Suprapubic skin (tissue), 4 donors: ENCODE measurements around the gene TMEM258. TPM values are rescaled to one million over a fixed set of nuclear protein-coding genes. Genes with fewer than 3 reads are reported as not detected.
A peak's percentile ranks its signal among the peaks of the same experiment; 100 is the strongest.

Experiments used
- DNase-seq, 2 donors: peaks; one replicate each; pipeline ENCODE4 v3.0.0-alpha.2; 2019; ENCODE audit warnings: low spot score in 2 of 2
- H3K27ac ChIP-seq: fragments of 200-600 bp; sonication (generic); one replicate; pipeline ENCODE4 v1.5.1; 2019
- H3K27me3 ChIP-seq: fragments of 200-600 bp; sonication (generic); one replicate; pipeline ENCODE4 v1.5.1; 2019
- H3K36me3 ChIP-seq: fragments of 200-600 bp; sonication (generic); one replicate; pipeline ENCODE4 v1.5.1; 2019
- H3K4me1 ChIP-seq: fragments of 200-600 bp; sonication (generic); one replicate; pipeline ENCODE4 v1.5.1; 2019
- H3K4me3 ChIP-seq: fragments of 200-600 bp; sonication (generic); one replicate; pipeline ENCODE4 v1.5.1; 2019; ENCODE audit warnings: mild to moderate bottlenecking
- H3K9me3 ChIP-seq: fragments of 200-600 bp; sonication (generic); one replicate; pipeline ENCODE4 v1.5.1; 2019
- EP300 ChIP-seq: sonication (generic); formaldehyde crosslinking; IDR thresholded peaks from one replicate; pipeline ENCODE4 v1.6.1; 2017; ENCODE audit warnings: antibody characterized with exemption
- POLR2A ChIP-seq, 2 donors: fragments of 450-650 bp; IDR thresholded peaks; one replicate each; pipeline ENCODE4 v1.6.1; 2017; ENCODE audit warnings: antibody characterized with exemption in 2 of 2, mild to moderate bottlenecking in 2 of 2, moderate library complexity in 2 of 2
- POLR2AphosphoS5 ChIP-seq, 3 donors: sonication (generic); formaldehyde crosslinking; IDR thresholded peaks; one replicate each; pipeline ENCODE4 v1.6.1; 2017; ENCODE audit warnings: antibody characterized with exemption in 3 of 3
- WGBS: methylation state at CpG from one replicate; pipeline ENCODE4 v1.1.5; 2018; 5-methylcytosine and 5-hydroxymethylcytosine counted together
- total RNA-seq, 4 donors: library from RNA; depleted of rRNA; stranded (reverse); fragments of >200 nt; gene quantifications; one replicate each; pipeline ENCODE4 v1.1.0, GENCODE V29; 2016
- TF ChIP-seq, protein P1 (sequence below), 2 donors: fragments of 200-600 bp in 1 of 2; fragments of 450-650 bp in 1 of 2; sonication (generic) in 1 of 2; IDR thresholded peaks; one replicate each; pipeline ENCODE4 v1.5.1; 2016 to 2019; ENCODE audit warnings: antibody characterized with exemption in 2 of 2, mild to moderate bottlenecking in 1 of 2, moderate library complexity in 1 of 2

Gene TMEM258
- total RNA-seq, 4 donors from 2014 or later: 29.7 to 44.8 (median 35.9) TPM

DNA sequence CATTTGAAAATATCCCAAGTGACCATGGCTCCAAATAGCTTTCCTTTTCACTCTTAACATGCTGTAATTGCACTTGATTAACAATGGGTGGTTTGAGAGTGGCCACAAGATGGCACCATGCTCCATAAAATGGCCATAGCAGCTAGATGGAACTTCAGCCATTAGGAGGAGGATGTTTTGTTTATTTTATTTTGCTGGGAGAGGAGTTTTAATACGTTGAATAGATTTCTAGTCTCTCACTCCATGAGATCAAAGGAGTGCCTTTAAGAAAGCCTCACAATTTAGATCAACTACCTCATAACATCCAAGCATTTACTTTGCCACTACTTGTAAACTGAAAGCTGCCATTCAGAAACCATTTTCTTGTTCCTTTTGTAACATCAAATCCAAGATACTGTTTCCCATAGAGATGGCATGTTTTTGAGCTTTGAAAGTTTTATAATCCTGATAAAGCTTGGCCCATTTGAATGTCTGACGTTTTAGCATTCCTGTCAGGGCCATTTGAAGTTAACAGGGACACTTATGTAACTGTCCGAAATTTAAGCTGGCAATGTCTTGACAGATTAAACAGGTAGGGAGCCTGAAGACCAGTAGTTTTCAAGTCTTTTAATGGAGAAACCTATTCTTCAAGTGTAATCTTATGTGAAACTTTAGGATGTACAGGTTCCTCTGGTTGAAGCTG is 5.0 kb upstream of the TMEM258 start:
- Histone ChIP-seq H3K4me3 (no peak overlapping the region), H3K4me1 (peaks cover 18% of the 10 kb centered on the region), H3K27me3 (no peaks in the 10 kb centered on the region), H3K36me3 (peaks cover 13% of the 10 kb centered on the region), H3K27ac (no peak overlapping the region), H3K9me3 (no peaks in the 10 kb centered on the region)
- no peak for DNase-seq
- WGBS: 42% methylated on average over 3 of the region's 3 CpGs
- TF ChIP-seq, protein P1, sequence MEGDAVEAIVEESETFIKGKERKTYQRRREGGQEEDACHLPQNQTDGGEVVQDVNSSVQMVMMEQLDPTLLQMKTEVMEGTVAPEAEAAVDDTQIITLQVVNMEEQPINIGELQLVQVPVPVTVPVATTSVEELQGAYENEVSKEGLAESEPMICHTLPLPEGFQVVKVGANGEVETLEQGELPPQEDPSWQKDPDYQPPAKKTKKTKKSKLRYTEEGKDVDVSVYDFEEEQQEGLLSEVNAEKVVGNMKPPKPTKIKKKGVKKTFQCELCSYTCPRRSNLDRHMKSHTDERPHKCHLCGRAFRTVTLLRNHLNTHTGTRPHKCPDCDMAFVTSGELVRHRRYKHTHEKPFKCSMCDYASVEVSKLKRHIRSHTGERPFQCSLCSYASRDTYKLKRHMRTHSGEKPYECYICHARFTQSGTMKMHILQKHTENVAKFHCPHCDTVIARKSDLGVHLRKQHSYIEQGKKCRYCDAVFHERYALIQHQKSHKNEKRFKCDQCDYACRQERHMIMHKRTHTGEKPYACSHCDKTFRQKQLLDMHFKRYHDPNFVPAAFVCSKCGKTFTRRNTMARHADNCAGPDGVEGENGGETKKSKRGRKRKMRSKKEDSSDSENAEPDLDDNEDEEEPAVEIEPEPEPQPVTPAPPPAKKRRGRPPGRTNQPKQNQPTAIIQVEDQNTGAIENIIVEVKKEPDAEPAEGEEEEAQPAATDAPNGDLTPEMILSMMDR (IDR thresholded peaks at IDR 0.05): peak; percentile 65 to 81
- TF ChIP-seq EP300 (no peak), POLR2AphosphoS5 (IDR thresholded peaks at IDR 0.05) (no peak), POLR2A (IDR thresholded peaks at IDR 0.05) (no peak)

DNA sequence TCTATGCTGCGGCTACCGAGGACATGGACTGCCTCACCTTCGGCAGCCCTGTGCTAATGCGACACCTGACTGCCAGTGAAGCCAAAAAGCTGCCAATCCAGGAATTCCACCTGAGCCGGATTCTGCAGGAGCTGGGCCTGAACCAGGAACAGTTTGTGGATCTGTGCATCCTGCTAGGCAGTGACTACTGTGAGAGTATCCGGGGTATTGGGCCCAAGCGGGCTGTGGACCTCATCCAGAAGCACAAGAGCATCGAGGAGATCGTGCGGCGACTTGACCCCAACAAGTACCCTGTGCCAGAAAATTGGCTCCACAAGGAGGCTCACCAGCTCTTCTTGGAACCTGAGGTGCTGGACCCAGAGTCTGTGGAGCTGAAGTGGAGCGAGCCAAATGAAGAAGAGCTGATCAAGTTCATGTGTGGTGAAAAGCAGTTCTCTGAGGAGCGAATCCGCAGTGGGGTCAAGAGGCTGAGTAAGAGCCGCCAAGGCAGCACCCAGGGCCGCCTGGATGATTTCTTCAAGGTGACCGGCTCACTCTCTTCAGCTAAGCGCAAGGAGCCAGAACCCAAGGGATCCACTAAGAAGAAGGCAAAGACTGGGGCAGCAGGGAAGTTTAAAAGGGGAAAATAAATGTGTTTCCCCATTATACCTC is 3.6 kb upstream of the TMEM258 start:
- no peak for DNase-seq
- H3K36me3 ChIP-seq: peaks cover 10% of the 10 kb centered on the region
- no peak overlapping the region for H3K4me3 ChIP-seq
- 86% methylated on average over 15 of the region's 18 CpGs for WGBS
- H3K4me1 ChIP-seq: peaks cover 29% of the 10 kb centered on the region
- H3K27ac ChIP-seq: no peak overlapping the region
- TF ChIP-seq EP300 (no peak), POLR2AphosphoS5 (IDR thresholded peaks at IDR 0.05) (no peak), POLR2A (IDR thresholded peaks at IDR 0.05) (no peak)
- TF ChIP-seq, protein P1 (IDR thresholded peaks at IDR 0.05): no peak
- H3K27me3 ChIP-seq: no peaks in the 10 kb centered on the region
- no peaks in the 10 kb centered on the region for H3K9me3 ChIP-seq

DNA sequence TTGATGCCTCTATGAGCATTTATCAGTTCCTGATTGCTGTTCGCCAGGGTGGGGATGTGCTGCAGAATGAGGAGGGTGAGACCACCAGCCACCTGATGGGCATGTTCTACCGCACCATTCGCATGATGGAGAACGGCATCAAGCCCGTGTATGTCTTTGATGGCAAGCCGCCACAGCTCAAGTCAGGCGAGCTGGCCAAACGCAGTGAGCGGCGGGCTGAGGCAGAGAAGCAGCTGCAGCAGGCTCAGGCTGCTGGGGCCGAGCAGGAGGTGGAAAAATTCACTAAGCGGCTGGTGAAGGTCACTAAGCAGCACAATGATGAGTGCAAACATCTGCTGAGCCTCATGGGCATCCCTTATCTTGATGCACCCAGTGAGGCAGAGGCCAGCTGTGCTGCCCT is 3.1 kb upstream of the TMEM258 start:
- 86% methylated on average over 12 of the region's 12 CpGs for WGBS
- no peak for DNase-seq
- no peaks in the 10 kb centered on the region for H3K9me3 ChIP-seq
- peaks cover 10% of the 10 kb centered on the region for H3K36me3 ChIP-seq
- peaks cover 32% of the 10 kb centered on the region for H3K4me1 ChIP-seq
- H3K27ac ChIP-seq: no peak overlapping the region
- no peak overlapping the region for H3K4me3 ChIP-seq
- TF ChIP-seq, protein P1 (IDR thresholded peaks at IDR 0.05): no peak
- TF ChIP-seq POLR2AphosphoS5 (IDR thresholded peaks at IDR 0.05) (no peak), POLR2A (IDR thresholded peaks at IDR 0.05) (no peak), EP300 (no peak)
- H3K27me3 ChIP-seq: no peaks in the 10 kb centered on the region

DNA sequence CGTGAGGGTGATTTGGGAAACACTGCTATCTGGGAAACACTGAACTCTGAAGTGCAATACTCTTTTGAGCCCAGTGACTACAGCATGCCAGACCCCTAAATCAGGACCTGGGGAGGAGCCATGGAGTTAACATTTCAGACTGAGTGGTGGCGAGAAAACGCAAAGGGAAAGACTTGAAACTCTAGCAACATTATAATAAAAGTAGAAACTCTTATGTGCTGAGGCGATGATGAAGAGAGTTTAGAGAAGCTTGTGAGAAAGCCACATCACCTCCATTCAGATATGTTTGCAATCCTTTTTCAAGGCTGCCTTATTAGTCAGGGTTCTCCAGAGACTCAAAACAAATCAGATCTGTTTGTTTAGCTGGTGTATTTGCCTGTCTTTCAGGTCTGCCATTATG is 2.2 kb upstream of the TMEM258 start:
- no peak overlapping the region for H3K27ac ChIP-seq
- WGBS: 91% methylated on average over 4 of the region's 4 CpGs

DNA sequence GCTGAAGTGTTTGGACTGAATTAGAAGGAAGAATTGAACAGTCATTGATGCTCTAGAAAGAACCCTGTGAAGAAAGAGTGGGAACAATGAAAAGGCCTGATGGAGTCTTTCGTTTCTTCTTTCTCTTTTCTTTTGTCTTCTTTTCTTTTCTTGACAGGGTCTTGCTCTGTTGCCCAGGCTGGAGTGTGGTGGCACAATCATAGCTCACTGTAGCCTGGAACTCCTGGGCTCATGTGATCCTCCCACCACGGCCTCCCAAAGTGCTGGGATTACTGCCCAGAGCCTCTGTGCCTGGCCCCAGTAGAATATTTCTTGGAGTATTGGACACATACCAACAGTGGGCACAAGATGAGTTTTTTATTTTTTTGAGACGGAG is 1.4 kb upstream of the TMEM258 start:
- no peak for DNase-seq
- peaks cover 32% of the 10 kb centered on the region for H3K4me1 ChIP-seq
- H3K27ac ChIP-seq: no peak overlapping the region
- no peak for TF ChIP-seq POLR2AphosphoS5 (IDR thresholded peaks at IDR 0.05)
- TF ChIP-seq, protein P1 (IDR thresholded peaks at IDR 0.05): no peak
- TF ChIP-seq POLR2A (IDR thresholded peaks at IDR 0.05): no peak
- TF ChIP-seq EP300: no peak
- H3K4me3 ChIP-seq: no peak overlapping the region
- WGBS: 53% methylated on average over 3 of the region's 3 CpGs
- no peaks in the 10 kb centered on the region for H3K9me3 ChIP-seq
- H3K27me3 ChIP-seq: no peaks in the 10 kb centered on the region
- peaks cover 27% of the 10 kb centered on the region for H3K36me3 ChIP-seq

More for the DNA sequence above, 2.2 kb upstream of the TMEM258 start:
- H3K4me3 ChIP-seq: no peak overlapping the region
- no peak for TF ChIP-seq EP300
- TF ChIP-seq POLR2A (IDR thresholded peaks at IDR 0.05): no peak
- TF ChIP-seq POLR2AphosphoS5 (IDR thresholded peaks at IDR 0.05): no peak
- TF ChIP-seq, protein P1 (IDR thresholded peaks at IDR 0.05): no peak
- H3K36me3 ChIP-seq: peaks cover 19% of the 10 kb centered on the region
- no peaks in the 10 kb centered on the region for H3K27me3 ChIP-seq
- H3K4me1 ChIP-seq: peaks cover 32% of the 10 kb centered on the region
- DNase-seq: no peak
- H3K9me3 ChIP-seq: no peaks in the 10 kb centered on the region
